Epithelial cell of prostate (primary cell): Measurements from ENCODE around the gene CHMP4B.
"Not testable (repeated sequence)": the region's sequence is repeated elsewhere in the genome, so short reads cannot be mapped to it uniquely, and the experiment has no call there.

Source experiments
- DNase-seq: peaks from one replicate; pipeline ENCODE4 v3.0.0-alpha.2; 2011; ENCODE audit warnings: low read depth, low spot score
- H3K27ac ChIP-seq: fragments of 450-650 bp; 2 replicates; pipeline ENCODE4 v1.5.1; 2017; ENCODE audit warnings: mild to moderate bottlenecking

CHMP4B gene

DNA sequence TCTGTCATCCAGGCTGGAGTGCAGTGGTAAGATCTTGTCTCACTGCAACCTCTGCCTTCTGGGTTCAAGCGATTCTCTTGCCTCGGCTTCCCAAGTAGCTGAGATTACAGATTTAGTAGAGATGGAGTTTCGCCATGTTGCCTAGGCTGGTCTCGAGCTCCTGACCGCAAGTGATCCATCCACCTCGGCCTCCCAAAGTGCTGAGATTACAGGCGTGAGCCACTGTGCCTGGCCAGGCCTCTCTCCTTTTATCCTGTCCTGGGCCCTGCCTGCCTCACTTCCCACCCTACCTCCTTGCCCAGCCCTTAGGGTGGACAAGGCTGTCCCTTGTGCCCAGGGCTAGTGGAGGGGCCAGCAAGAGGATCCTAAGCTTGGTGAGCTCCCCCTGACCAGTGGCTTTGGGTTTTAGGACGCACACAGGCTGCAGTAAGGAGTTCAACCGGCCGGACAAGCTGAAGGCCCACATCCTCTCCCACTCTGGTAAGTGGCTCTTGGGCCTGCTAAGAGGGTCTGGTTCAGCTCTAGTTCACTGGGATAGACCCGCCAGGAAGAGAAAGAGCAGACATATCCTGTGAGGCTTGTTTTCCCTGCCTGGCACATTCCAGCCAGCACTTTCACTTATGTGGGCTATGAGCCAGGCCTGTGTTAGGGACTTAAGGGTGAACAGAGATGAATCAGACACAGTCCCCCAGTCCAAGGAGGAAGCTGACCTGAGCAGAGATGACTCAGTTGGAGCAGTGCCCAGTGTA lies 21.9 kb upstream of the CHMP4B start:
- peak; percentile 98 for DNase-seq
- H3K27ac ChIP-seq = peak overlapping the region; percentile 43

DNA sequence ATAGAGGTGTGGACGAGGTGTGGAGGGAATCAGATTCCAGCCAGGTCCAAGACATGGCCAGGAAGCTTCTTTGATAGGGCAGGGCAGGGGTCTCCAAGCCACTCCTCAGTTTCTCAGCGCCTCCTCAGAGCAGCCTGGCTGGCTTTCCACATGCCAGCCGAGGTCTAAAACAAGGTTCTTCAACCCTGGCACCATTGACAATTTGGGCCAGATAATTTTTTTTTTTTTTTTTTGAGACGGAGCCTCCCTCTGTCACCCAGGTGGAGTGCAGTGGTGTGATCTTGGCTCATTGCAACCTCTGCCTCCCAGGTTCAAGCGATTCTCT lies 21.3 kb upstream of the CHMP4B start:
- peak overlapping the region; percentile 43 for H3K27ac ChIP-seq
- no peak for DNase-seq

DNA sequence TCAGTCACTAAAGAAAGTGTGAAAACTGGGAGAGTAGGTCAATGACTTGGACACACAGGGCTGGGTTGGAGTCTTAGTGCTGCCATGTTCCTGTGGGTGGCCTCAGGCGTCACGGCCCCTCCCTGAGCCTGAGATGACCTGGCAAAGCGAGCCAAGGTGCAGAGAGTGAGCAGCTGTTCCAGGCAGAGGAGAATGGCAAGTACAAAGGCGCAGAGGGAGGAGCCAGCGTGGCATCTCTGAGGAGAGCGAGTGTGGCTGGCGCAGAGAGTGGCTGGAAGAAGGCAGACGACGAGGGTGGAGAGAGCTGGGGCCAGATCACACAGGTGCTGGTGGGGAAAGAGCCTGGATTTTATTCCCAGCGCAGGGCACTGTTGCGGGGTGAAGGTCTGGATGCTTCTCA lies 20.6 kb upstream of the CHMP4B start:
- H3K27ac ChIP-seq = peak overlapping the region; percentile 43
- no peak for DNase-seq

DNA sequence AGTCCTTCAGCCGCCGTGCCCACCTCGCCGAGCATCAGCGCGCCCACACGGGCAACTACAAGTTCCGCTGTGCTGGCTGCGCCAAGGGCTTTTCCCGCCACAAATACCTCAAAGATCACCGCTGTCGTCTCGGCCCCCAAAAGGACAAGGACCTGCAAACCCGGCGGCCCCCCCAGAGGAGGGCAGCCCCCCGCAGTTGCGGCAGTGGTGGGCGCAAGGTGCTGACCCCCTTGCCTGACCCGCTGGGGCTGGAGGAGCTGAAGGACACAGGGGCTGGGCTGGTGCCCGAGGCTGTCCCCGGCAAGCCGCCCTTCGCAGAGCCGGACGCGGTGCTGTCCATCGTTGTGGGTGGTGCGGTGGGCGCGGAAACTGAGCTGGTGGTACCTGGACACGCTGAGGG lies 20.1 kb upstream of the CHMP4B start:
- DNase-seq = no peak
- H3K27ac ChIP-seq = no peak overlapping the region

DNA sequence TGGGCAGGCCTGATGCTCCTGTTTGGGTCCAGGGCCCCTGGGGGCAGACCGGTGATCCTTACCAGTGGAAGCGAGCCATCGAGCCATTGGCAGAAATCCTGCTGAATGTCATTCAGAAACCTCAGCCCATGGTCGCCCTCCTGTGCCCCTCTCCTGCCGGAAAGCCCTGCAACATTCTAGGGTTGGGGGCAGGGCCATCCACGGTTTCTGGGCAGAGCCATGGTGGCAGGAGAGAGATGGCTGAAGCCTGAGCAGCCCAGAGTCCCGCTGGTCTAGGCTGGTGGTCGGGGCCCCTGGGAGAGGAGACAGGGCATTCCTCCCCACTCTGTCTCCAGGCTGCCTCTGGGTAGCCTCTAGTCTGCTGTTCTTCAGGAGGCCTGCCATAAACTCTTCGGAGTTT lies 19.6 kb upstream of the CHMP4B start:
- no peak for DNase-seq
- H3K27ac ChIP-seq = no peak overlapping the region

DNA sequence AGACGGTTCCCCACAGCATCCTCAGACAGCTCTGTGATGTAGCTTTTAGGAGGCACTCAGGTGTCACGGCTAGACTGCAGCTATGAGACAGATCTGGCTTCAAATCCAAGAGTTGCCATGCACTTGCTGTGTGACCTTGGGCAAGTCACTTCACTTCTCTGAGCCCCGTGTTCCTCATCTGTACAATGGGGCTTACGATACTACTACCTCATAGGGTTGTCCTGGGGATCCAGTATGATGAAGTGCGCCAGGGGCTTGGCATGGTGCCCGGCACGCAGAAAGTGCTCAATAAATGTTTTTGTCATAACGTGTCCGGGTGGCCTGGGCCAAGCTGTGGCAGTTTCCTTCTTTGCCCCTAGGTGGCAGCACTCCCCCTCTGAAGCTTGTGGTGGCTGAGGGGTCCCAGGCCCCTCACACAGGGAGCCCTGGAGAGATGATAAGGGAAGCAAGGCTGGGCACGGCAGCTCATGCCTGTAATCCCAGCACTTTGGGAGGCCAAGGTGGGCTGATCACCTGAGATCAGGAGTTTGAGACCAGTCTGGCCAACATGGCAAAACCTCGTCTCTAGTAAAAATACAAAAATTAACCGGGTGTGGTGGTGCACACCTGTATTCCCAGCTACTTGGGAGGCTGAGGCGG lies 19.1 kb upstream of the CHMP4B start:
- no peak for DNase-seq

DNA sequence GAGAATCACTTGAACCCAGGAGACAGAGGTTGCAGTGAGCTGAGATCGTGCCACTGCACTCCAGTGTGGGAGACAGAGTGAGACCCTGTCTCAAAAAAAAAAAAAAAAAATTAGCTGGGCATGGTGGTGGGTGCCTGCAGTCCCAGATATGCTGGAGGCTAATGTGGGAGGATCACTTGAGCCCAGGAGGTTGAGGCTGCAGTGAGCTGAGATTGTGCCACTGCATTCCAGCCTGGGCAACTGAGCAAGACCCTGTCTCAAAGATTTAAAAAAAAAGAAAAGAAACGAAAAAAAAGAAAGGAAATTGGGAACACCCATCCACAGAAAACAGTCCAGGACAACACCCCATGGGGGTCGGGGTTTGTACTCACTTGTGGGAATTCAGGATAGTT lies 18.6 kb upstream of the CHMP4B start:
- DNase-seq, H3K27ac ChIP-seq: not testable (repeated sequence)

More for the DNA sequence above, 19.1 kb upstream of the CHMP4B start:
- no peak overlapping the region for H3K27ac ChIP-seq

DNA sequence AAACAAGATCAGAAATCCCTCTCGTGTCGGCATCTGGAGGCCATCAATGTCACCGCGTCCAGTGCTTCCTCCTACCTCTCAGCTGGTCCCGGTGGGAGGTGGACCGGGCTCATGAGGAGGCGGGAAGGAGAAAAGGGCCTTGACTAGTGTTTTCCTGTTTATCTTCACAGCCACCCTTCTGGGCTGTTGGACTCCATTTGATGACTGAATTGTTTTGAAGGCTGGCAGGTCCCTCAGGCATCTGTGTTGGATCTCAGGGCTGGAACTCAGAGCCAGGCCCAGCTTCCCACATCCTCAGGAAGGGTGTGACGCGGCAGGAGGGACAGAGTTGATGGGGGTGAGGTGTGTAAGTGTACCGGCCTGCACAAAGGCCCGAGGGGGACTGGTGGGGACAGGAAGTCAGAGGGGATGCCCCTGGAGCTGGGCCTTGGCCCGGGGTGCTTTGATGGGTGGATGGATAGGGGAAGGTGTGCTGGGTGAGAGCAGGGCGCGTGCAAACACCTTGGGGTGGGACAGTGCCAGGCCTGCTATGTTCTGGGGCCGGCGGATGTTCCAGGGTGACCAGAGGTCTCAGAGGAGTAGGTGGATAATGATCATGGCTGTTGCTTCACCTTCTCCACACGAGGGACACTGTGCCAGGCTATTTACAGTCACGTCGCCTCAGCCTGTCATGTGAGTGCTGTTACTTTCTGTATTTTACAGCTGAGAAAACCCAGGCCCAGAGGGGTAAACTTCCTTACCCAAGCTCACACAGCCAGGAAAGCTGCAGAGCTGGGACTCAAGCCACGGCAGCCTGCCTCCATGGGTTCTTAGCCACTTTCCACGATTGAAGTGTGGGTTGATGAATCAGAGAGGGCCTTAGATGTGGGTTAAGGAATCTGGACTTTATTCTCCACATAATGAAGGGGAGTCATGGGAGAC lies 17.9 kb upstream of the CHMP4B start:
- DNase-seq = no peak
- H3K27ac ChIP-seq = no peak overlapping the region

DNA sequence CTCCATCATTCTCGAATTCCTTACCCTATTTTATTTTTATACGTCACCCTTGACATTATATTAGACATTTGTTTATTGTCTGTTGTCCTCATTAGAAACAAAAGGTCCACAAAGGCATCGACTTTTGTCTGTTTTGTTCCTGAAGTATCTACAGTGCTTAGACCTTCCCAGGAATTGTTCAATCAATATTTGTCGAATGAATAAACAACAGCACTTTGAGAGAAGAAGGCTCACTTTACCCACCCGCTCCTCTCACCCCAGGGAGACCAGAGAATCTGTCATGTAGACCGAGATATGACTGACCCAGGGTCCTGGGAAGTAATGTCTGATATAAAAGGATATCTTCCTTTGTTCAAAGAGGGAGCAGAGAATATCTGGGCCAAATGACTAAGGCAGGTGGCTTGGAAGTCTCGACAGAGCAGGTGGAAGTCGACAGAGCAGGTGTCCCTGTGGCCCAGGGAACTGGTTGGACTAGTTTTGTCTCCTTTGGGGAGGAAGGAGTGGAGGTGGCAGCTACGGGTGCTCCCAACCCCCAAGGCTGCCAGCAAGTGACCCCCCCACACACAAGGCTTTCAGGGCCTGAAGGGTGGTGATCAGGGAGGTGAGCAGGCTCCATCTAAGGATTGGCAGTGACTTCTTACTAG lies 14.8 kb upstream of the CHMP4B start:
- peak; percentile 46 for DNase-seq
- peak overlapping the region; percentile 68 for H3K27ac ChIP-seq

DNA sequence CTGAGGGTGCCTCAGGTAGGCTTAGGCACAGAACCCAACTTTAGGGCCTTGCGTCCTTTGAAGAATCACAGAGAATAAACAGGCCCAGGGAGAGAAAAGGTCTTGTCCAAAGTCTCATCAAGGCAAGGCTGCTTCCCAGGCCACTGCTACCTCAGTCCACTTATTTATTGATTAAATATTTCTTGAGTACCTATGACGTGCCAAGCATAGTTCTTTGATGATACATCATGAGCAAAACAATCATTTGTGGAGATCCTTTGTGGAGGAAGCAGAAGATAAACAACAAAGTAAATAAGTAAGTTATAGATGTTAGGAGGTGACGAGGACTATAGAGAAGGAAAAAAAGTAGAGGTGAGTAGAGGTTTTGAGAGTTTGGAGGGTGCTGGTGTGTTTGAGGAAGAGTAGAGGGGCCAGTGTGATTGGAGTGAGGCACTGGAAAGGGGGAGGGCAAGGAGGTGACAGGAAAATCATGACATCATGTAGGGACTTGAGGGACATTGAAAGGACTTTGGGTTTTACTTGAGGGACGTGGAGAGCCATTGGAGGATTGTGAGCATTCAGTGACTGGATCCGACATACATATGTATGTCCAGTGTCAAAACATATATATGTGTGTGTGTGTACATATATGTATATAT lies 14.1 kb upstream of the CHMP4B start:
- DNase-seq = peak; percentile 16
- peak overlapping the region; percentile 68 for H3K27ac ChIP-seq

DNA sequence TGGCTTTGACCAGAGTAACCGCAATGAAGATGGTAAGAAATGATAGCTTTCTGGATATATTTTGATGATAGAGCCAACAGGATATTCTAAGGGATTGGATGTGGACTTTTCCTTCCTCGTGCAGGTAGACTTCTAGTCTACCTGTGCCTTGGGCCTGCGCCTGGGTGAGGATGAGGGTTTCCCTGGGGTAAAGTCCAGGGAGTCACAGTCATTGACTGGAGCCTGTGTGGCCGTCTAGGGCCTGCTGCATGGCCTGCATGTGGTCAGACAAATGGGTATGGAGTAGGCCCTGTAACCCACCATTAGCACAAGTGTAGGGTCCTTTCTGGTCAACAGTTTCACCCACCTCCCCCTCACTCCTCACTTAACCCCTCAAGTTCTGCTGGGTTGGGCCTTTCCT lies 12.7 kb upstream of the CHMP4B start:
- DNase-seq = no peak
- no peak overlapping the region for H3K27ac ChIP-seq

DNA sequence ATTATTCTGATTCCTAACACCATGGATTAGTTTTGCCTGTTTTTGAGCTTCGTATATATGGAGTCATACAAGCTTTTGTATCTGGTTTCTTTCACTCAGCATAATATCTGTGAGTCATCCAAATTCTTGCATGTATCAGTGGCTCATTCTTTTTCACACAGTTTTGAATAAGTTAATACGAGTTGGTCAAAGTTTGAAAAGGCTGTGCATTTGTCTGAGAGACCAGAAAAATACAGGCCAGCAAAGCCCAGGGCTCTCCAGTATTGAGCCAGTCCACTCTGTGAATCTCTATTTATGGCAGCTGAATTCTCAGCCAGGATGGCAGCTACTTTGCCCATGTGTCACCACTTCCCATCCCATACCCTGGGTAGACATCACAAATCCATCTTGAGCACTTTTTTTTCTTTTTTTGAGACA lies 7.2 kb upstream of the CHMP4B start:
- H3K27ac ChIP-seq = peak overlapping the region; percentile 51
- DNase-seq = peak; percentile 39

DNA sequence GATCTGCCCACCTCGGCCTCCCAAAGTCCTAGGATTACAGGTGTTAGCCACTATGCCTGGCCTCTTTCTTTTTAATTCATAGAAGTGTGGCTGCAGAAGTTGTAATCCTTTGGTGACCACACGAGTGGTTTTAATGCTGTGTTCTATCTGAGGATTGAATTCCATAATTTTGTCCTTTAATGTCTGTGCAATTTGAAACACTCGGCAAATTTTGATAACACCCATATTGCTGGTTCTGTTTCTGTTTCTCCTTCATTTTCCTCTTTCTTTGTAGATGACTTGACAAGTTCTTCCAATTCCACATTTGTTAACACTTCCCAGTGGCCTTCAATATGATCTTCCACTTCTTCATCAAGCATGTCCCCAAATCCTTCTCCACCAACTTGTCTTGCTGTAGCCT lies 2.8 kb upstream of the CHMP4B start:
- DNase-seq = no peak
- no peak overlapping the region for H3K27ac ChIP-seq

DNA sequence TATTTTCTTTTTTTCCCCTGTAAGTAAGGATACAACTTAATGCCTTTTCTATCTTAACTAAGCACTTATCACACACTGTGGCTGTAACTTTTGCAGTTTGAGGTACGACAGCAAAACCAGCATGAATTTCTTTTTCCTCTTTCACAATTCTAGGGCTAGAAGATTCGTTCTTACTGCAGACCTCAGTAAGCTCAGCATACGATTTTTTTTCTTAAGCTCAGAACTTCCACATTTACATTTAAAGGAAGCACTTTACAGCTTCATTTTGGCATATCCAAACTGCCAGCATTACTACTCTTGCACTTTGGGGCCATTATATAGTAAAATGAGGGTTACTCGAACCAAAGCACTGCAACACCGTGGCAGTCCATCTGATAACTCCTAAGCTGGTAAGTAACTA lies 889 bp upstream of the CHMP4B start:
- no peak for DNase-seq
- H3K27ac ChIP-seq = no peak overlapping the region

DNA sequence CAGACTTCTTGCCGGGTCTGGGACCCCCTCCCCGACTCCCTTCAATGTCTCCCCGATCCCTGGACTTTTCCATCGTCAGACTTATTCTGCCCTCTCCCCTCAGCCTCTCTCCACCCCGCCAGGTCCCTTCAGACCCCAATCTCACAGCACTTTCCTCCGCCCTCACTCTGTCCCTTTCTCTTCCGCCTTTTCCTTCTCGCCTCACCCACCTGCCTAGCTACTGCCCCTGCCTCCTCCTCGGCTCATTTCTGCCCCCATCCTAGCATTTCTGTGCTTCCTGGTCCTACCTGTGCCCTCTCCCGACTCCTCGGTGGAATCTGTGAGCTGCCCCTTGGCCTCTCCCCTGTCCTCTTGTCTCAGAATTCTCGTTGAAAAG lies 616 bp downstream of the CHMP4B start:
- no peak for DNase-seq
- peak overlapping the region; percentile 94 for H3K27ac ChIP-seq

DNA sequence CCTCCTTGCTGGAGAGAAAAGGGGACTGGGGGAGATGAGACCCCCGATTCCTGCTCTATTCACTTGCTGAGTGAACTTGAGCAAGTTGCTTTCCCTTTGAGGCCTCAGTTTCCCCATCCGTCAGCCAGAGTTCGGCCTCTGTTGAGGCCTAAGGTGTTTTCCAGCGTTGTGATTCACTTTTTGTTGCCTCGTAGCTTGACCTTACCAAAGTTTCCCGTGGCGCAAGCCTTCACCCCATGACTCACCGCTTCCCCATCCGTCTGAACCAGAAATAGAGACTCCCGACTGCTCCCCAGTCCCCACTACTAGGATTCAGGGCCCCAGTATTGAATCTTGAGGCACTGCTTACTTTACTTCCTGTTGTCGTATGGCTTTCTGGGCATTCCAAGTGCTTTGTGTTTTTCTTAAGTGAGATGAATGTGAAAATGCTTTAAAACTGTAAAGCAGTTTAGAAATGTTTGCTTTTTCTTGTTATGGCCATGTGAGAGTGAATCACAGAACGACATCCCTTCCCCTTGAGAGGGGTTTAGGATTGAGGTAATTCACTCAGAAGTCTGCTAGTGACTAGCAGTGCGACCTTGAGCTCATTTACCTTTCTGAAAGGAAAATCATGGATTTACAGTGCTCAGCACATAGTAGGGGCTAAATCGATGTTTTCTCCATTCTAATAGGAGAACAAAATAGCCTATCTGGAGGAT lies 1.2 kb downstream of the CHMP4B start:
- peak; percentile 65 for DNase-seq

DNA sequence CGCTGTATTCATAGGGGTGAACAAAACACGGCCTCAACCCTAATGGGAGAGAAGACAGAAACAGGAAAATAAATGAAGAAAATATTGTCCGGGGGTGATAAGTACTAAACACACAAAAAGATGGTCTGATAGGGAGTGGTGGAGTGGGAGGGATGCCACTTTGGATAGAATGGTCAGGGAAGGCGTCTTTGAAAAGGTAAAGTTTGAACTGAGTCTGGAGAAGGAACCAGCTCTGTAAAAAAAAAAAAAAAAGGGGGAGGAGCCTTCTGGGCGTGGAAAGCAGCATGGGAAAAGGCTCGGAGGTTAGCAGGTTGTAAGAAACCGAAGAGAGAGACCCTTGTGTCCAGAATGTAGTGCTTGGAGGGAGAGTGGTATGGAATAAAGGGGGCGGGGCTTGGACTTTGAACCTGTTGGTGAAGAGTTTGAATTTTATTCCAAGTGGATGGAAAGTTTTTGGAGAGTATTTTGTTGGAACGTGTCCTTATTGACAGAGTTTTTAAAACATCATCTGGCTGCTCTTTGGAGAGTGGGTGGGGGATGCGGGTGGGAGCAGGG lies 1.8 kb downstream of the CHMP4B start:
- no peak for DNase-seq
- H3K27ac ChIP-seq = peak overlapping the region; percentile 94

More for the DNA sequence above, 1.2 kb downstream of the CHMP4B start:
- H3K27ac ChIP-seq = peak overlapping the region; percentile 94

DNA sequence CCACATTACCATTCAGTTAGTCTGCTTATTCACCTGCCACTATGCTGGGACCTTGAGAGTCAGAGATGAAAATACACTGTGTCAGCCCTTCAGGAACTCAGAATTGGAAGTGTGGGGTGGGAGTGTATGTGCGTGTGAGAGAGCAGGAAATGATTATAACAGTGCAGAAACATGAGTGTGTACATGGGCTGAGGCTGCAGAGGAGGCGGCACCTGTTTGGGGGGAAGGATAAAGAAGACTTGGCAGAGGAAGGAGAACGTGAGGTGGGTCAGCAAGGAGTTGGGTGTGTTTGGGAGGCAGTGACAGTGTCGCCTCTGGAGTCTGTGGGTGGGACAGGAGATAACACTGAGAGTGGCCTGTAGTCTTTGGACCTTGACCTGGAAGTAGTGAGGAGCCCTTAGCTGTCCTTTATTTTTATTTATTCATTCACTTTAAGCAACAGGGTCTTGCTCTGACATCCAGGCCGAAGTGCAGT lies 3.1 kb downstream of the CHMP4B start:
- no peak overlapping the region for H3K27ac ChIP-seq
- no peak for DNase-seq

DNA sequence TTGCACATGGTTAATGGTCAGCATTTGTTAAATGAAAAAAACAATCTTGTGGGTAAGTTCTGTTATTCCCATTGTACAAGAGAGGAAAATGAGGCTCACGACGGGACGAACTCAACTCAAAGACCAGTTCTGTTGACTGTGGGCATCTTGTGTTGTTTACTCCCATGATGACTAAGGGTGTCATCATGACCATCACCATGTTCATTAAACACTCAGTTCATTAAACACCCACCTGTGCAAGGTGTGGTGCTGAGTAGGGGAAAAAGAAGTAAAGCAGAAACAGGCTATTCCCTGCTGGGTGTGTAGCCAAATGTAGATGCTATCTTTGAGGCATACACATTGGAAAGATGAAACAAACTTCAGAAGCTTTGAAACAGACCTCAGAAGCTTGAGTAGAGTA lies 4.5 kb downstream of the CHMP4B start:
- no peak for DNase-seq
- H3K27ac ChIP-seq = no peak overlapping the region
